ENCODE data around the gene EPS8.
"Not testable (repeated sequence)": the region's sequence is repeated elsewhere in the genome, so short reads cannot be mapped to it uniquely, and the experiment has no call there.

EPS8 gene

DNA sequence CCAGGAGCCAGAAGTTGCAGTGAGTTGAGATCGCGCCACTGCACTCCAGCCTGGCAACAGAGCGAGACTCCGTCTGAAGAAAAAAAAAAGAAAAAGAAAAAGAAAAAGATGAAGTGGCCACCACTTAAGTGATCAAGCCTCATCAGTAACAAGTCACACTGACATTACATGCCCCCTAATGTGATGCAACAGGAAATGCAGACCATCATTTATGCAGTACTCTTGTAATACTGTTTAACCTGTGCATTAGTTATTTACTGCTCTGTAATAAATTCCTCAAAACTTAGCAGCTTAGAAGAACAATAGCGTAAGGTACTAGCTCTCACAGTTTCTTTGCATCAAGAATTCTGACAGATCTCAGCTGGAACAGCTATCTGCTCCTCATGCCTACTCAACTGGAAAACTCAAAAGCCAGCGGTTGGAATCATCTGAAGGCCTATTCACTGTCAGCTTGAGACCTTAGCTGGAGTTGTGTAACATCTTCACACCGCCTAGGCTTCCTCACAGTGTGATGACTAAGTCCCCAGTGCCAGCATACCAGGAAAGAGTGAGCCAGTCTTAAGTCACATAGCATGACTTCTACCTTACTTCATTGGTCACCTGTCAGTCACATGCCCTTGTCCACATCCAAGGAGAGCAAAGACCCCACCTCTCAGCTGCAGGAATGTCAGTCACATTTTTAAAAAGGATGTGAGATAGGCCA lies 31.5 kb downstream of the EPS8 start:
- DNase-seq (ENCODE audit: low read depth in 1 of 2, low spot score in 1 of 2), result no peak

GRCh38 chr12:15756822-15757221 lies 32.4 kb downstream of the EPS8 start:
- DNase-seq (ENCODE audit: low read depth in 1 of 2, low spot score in 1 of 2), result no peak

DNA sequence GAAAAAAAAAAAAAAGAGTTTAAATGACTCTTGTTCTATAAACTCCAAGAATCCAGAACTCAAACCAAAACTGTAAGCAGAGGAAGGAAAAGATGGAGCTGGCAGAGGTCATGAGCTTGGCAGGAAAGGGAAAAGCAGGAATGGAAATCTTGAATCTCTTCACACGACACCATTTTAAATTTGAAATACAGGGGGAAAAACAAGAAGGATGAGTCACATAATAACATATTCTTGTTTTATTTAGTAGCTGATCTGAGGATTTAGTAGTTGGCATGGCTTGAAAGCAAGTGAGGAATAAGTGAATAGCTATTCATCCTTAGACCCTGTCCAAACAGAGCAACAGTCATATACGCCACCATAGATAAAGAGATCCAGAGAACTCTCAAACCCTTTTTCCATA lies 35.0 kb downstream of the EPS8 start:
- no peak for DNase-seq (ENCODE audit: low read depth in 1 of 2, low spot score in 1 of 2)

DNA sequence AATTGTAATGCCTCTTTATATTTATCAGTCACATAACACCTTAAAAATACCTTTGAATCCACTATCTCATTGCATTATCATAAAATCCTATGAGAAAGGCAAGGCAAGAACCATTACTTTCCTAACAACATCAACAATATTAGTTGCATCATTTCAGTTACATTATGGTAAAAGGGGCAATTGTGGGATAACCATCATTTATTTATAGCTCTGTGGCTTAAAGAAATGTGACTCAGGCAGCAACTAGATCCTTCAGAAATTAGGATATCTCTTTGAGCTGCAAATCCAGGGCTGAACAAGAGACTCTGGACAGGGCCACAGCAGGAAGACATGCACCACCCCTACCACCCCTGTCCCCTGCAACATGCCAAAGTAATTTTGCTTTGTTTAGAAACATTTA lies 36.4 kb downstream of the EPS8 start:
- no peak for DNase-seq (ENCODE audit: low read depth in 1 of 2, low spot score in 1 of 2)

- no peak for DNase-seq (ENCODE audit: low read depth in 1 of 2, low spot score in 1 of 2)
Measured at GRCh38 chr12:15751741-15752140, 37.4 kb downstream of the EPS8 start.

DNA sequence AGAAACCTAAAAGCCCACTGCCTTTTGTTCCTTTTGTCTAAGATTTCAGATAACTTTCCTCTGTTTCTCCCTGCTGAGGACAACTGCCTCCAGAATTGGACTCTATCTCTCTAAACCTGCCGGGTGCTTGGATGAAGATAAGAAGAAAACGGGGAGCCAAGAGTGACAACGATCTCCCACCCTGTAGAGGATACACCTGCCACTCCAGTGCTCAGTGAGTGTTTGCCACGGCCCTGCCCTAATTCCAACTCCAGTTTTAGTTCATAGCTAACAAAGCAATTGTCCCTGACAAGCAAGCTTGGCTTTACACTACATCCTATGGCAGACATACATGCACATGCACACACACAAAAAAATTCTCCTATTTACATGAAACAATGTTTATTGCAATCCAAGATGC lies 39.3 kb downstream of the EPS8 start:
- DNase-seq (ENCODE audit: low read depth in 1 of 2, low spot score in 1 of 2), result no peak

DNA sequence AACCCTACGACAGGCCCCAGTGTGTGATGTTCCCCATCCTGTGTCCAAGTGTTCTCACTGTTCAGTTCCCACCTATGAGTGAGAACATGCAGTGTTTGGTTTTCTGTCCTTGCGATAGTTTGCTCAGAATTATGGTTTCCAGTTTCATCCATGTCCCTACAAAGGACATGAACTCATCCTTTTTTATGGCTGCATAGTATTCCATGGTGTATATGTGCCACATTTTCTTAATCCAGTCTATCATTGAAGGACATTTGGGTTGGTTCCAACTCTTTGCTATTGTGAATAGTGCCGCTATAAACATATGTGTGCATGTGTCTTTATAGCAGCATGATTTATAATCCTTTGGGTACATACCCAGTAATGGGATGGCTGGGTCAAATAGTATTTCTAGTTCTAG lies 47.3 kb downstream of the EPS8 start:
- not testable (repeated sequence) for DNase-seq (ENCODE audit: low read depth in 1 of 2, low spot score in 1 of 2)

DNA sequence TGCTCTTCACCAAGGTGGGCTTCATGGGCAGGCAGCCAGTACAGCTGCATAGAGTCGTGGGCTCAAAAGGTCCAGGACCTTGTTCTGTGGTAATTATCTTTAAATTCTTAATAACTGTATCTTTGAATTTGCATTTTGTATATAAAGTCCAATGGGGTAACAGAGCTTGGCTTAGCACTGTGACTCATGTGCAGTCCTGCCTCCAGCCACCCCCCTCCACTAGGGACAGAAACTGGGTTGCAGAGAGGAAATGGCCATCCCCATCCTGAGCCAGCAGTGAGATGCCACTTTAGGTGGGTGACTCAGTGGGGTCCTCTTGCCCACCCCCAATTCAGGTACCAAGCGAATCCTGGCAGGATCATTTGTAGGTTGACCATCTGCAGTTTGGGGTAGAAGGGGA lies 48.1 kb downstream of the EPS8 start:
- DNase-seq (ENCODE audit: low read depth in 1 of 2, low spot score in 1 of 2), result no peak

DNA sequence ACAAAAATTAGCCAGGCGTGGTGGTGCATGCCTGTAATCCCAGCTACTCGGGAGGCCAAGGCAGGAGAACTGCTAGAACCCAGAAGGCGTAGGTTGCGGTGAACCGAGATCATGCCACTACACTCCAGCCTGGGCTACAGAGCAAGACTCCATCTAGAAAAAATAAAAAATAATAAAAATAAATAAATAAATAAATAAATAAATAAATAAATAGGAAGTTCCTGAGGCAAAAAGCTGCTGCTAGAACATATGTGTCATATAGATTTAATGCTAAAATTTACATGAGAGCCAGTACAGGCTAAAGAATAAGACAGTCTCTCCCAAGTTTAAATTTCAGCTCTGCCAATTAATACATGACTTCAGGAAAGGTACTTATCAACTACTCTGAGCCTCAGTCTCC lies 48.8 kb downstream of the EPS8 start:
- DNase-seq (ENCODE audit: low read depth in 1 of 2, low spot score in 1 of 2), result not testable (repeated sequence)

GRCh38 chr12:15738438-15739015 lies 50.7 kb downstream of the EPS8 start:
- DNase-seq (ENCODE audit: low read depth in 1 of 2, low spot score in 1 of 2), result no peak

DNA sequence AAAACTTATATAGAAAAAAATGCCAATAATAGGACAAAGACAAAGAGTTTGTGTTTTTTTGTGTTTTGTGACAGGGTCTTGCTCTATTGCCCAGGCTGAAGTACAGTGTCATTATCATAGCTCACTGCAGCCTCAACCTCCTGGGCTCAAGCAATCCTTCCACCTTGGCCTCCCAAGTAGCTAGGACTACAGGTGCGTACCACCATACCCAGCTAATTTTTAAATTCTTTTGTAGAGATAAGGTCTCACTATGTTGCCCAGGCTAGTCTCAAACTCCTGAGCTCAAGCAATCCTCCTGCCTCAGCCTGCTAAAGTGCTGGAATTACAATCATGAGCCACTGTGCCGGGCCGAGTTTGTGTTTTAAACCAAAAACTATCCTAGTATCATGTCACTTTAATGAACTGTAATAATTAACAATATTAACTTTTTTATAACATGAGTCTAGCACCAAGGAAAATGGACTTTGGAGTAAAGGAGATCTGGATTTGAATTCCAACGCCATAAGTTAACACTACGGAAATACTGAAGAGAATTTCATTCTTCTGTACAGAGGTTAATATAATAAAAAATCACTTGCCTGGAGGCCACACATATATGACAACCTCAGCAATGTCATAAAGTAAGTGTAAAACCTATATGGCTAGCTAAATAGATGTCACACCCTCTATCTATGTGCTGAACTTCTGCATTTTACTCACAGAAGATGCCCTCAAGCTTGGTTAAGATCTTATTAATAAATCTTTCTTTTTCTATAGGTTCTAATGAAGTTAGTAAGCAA lies 53.2 kb downstream of the EPS8 start:
- no peak for DNase-seq (ENCODE audit: low read depth in 1 of 2, low spot score in 1 of 2)

- no peak for DNase-seq (ENCODE audit: low read depth in 1 of 2, low spot score in 1 of 2)
Measured at GRCh38 chr12:15733136-15733535, 56.1 kb downstream of the EPS8 start.

DNA sequence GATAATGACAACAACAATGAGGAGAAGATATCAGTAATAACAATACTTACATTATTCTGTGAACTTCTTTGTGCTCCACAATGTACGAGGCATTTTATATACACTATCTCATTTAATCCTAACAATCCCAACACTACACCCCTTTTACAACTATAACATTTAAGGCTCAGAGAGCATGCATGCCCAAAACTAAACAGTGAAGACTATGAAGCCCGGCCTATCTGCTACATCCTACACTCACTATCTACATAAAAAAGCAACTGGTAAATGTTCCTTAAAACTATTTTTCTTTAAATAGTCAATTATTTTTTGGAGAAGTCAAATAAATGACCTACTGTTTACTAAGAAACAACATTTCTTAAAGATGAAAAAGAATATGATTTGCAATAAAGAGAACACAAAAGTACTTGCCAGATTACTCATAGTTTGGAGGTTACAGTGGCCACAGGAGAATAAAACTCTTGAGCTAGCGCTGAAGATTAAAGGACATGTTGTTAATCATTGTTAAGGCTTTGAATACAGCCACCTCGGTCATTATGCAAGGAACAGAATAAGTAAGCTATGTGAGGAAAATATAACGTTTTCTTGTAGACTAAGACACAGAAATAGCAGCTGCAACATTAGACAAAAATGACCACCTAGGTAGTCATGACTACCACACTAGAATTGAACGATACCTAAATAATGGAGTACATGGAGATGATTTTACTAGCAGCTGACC lies 56.7 kb downstream of the EPS8 start:
- no peak for DNase-seq (ENCODE audit: low read depth in 1 of 2, low spot score in 1 of 2)

GRCh38 chr12:15731940-15732339 lies 57.2 kb downstream of the EPS8 start:
- DNase-seq (ENCODE audit: low read depth in 1 of 2, low spot score in 1 of 2), result no peak

- no peak for DNase-seq (ENCODE audit: low read depth in 1 of 2, low spot score in 1 of 2)
Measured at GRCh38 chr12:15729097-15729496, 60.1 kb downstream of the EPS8 start.

DNA sequence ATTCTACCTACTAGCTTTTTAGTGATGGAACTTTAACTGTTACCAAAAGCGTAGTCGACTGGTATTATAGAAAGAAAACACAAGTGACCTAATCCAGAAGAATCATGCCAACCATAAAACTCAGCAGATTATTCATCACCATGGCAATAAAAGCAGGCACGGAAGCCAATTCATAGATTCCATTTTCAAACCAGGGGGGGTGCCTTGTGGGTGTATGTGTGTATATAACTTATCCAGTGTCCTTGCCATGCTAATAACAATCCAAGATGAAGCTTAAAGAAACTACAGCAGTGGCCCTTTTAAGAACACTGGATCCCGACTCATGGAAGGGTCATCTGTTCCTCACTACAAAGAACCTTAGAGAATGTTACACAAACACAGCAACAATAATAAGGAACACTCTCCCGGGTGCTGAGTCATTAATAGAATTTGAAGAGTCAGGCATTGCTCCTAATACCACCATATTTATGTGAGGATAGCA lies 61.0 kb downstream of the EPS8 start:
- DNase-seq (ENCODE audit: low read depth in 1 of 2, low spot score in 1 of 2), result no peak

DNA sequence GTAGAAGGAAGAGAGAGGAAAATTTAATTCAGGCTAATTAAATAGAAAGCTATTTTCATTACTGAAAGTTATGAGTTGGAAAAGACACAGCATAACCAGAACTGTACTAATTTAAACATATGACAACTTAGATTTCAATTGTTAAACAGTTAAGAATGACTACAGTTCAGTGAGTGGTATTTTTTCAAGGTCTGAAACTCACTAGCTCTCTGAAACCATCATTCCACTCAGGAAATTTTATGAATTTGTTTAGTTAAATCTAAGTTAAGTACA lies 62.4 kb downstream of the EPS8 start:
- no peak for DNase-seq (ENCODE audit: low read depth in 1 of 2, low spot score in 1 of 2)

DNA sequence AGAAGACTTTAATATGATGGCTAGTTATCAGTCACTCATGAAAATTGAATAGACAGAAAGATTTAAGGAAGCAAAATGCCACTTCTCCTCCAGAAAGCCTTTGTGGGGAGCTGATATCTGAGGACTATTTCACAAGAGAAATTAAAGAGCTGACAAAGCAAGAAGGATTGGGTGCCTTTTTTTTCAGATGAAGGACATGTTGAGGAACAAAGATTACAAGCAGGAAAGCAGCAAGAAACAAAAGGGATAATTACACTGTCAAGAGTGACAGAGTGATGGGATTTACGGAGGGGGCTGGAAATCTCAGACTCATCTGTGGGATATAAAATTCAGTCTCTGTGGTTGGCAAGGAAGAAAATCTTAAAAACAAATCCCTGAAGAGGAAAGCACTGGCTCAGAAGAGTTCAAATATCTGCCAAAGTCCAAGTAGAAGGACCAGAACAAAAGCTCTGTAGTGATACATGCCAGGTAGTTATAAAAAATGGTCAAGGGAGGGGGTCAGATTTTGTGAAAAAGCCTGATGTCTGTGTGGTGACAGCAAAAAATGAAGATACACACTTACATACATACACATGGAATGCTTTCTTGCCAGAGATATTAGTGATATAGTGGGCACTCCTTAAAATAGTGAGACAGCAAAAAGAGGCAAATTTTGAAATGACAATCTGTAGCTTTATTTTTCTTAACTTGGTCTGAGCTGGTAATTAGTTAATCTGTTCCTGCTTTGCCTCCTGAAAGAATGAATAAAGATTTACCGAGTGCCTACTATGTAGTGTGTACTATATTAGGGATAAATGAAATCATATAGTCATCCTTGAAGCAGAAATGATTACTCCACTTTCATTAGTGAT lies 62.9 kb downstream of the EPS8 start:
- DNase-seq (ENCODE audit: low read depth in 1 of 2, low spot score in 1 of 2), result no peak

DNA sequence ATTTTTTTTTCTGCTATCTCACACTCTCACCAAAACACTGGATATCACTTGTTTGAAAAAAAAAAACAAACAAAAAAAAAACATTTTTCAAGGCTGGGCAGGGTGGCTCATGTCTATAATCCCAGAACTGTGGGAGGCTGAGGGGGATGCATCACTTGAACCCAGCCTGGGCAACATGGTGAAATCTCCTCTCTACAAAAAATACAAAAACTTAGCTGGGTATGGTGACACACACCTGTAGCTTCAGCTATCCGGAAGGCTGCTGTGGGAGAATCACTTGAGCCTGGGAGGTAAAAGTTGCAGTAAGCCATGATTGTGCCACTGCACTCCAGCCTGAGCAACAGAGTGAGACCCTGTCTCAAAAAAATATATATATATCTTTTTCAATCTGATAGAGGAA lies 66.2 kb downstream of the EPS8 start:
- DNase-seq (ENCODE audit: low read depth in 1 of 2, low spot score in 1 of 2), result no peak

GRCh38 chr12:15721316-15722115 lies 67.7 kb downstream of the EPS8 start:
- no peak for DNase-seq (ENCODE audit: low read depth in 1 of 2, low spot score in 1 of 2)

Data from activated T-helper 1 cell treated with anti-CD3 and anti-CD28 coated beads, Interleukin-2, amount 50 U/mL, for 16 hours (primary cell).